Stimulated activated CD4-positive, alpha-beta T cell treated with anti-CD3 and anti-CD28 coated beads, Interleukin-15, amount 100 ng/mL, for 48 hours (primary cell): ENCODE data around the gene TAF9.
A peak's percentile ranks its signal among the peaks of the same experiment; 100 is the strongest.
"Not testable (repeated sequence)": the region's sequence is repeated elsewhere in the genome, so short reads cannot be mapped to it uniquely, and the experiment has no call there.

Experiments used
- DNase-seq, 2 donors: peaks; one replicate each; pipeline ENCODE4 v3.0.0-alpha.2; 2020; ENCODE audit warnings: low read depth in 2 of 2

TAF9 gene, protein sequence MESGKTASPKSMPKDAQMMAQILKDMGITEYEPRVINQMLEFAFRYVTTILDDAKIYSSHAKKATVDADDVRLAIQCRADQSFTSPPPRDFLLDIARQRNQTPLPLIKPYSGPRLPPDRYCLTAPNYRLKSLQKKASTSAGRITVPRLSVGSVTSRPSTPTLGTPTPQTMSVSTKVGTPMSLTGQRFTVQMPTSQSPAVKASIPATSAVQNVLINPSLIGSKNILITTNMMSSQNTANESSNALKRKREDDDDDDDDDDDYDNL

GRCh38 chr5:69369340-69370121 is at the start of gene TAF9, which contains the start of the genes AK6 and RAD17:
Gene TAF9, minus strand, starts transcription at chr5:69369520. Its CDS starts 3,783 bp downstream, at chr5:69365737.
Gene AK6, minus strand, starts transcription at chr5:69369520. Its CDS starts 30 bp downstream, at chr5:69369490.
Gene RAD17, plus strand, starts transcription at chr5:69369818. Its CDS starts 2,391 bp downstream, at chr5:69372209.
- DNase-seq, result peak; percentile 87 to 88

DNA sequence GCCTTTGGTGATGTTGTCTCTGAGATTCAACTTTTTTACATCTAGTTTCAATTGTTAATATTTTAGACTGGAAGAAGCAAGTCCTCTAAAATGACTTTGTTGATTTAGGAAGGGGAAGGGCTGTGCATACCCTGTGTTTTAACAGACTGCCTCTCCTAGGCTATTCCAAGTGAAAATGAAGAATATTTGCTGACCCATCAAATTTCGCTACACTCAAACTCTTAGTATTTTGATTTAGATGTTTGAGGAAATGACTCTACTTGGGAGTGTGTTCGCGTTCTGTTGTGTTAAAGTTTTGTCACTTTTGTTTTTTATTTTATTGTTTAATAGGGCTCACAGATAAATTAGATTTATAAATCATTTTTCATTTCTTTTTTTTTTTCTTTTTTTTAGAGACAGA is 49.2 kb upstream of the TAF9 start:
- DNase-seq, result no peak

DNA sequence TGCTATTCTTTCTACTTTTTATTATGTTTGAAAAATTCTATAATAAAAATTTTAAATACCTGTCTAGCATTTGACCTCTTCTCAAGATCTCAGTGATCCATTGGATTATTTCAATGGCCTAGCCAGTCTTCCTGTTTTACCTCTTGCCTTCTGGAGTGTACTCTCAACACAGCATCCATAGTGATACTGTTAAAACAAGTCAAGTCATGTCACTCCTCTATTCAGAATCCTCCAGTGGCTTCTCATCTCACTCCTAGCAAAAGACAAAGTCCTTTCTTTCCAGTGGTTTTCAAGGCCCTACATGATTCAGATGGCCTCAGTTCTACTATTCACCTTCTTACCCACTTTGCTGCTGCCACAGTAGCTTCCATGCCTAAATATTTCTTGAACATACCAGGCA is 47.4 kb upstream of the TAF9 start:
- no peak for DNase-seq

- DNase-seq, result no peak
Measured at GRCh38 chr5:69416180-69416579, 46.9 kb upstream of the TAF9 start.

DNA sequence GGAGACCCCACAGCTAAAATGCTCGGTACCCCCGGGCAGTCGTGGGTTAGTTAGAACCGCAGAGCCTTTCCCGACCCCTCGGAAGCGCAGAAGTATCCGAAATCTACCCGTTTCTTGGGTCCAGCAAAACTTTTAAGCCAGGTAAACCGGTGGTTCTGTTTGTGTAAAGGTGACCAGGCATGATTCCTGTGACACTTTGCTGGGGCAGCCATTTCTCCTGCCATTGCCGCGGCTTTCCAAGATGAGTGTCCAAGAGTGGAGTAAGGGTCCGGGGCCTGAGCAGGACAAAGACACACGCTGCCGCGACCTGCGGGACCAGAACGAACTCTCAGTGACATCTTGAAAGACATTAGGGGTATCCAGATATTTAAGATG is 46.3 kb upstream of the TAF9 start:
- DNase-seq, result no peak

- peak; percentile 8 to 11 for DNase-seq
Measured at GRCh38 chr5:69414885-69415583, 45.7 kb upstream of the TAF9 start, which contains the start of gene MARVELD2. Gene MARVELD2, plus strand, starts transcription at chr5:69415116. Its CDS starts 4,270 bp downstream, at chr5:69419386.

DNA sequence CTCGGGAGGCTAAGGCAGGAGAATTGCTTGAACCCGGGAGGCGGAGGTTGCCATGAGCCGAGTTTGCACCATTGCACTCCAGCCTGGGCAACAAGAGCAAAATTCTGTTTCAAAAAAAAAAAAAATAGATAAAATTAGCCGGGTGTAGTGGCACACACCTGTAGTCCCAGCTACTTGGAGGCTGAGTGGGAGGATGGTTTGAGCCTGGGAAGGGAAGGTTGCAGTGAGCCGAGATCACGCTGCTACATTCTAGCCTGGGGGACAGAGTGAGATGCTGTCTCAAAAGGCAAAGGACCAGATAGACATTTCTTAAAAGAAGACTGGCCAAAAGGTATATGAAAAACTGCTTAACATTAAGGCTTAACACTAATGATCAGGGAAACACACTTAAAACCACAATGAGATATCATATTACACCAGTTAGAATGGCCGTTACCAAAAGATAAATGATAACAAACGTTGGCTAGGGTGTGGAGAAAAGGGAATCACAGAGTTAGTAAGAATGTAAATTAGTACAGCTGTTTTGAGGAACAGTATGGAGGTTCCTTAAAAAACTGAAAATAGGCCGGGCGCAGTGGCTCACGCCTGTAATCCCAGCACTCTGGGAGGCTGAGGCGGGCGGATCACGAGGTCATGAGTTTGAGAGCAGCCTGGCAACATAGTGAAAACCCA is 35.5 kb upstream of the TAF9 start:
- no peak for DNase-seq

- DNase-seq, result no peak
Measured at GRCh38 chr5:69378376-69378775, 9.1 kb upstream of the TAF9 start.

- DNase-seq, result no peak
Measured at GRCh38 chr5:69374911-69375446, 5.7 kb upstream of the TAF9 start.

DNA sequence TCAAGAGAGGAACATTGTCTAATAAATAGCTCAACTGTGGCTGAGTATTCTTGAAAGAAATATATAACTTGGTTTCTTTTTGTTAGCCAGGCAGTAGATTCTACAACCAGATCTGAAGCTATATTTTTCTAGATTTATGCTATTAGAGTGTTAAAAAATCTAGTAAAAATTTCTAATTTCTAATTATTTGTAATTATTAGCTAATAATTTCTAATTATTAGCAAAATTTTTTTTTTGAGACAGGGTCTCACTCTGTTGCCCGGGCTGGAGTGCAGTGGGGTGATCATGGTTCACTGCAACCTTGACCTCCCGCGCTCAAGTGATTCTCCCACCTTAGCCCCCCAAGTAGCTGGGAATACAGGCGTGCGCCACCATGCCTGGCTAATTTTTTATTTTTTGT is 3.1 kb upstream of the TAF9 start:
- DNase-seq, result no peak

GRCh38 chr5:69370335-69370734 is 1.0 kb upstream of the TAF9 start:
- not testable (repeated sequence) for DNase-seq

- no peak for DNase-seq
Measured at GRCh38 chr5:69368458-69369339, 621 bp downstream of the TAF9 start.

DNA sequence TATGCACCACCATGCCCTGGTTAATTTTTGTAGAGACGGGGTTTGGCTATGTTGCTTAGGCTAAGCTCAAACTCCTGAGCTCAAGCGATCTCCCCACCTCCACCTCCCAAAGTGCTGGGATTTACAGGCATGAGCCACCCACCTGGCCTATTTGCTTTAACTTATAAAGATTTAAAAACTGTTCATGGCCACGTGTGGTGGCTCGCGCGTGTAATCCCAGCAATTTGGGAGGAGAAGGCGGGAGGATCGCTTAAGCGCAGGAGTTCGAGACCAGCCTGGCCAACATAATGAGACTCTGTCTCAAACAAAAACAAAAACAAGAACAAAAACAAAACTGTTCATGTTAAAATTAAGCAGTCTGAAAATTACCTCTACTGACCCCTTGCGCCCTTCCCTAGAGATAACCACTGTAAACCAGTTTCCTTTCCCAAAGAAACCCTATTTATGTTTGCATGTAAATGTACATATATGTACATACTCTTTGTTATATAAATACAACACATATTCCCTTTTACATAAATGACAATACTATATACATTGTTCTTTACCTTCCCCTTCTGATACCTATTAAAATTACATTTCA is 1.5 kb downstream of the TAF9 start:
- DNase-seq, result no peak

GRCh38 chr5:69364850-69365249 is 4.5 kb downstream of the TAF9 start:
- DNase-seq, result no peak

DNA sequence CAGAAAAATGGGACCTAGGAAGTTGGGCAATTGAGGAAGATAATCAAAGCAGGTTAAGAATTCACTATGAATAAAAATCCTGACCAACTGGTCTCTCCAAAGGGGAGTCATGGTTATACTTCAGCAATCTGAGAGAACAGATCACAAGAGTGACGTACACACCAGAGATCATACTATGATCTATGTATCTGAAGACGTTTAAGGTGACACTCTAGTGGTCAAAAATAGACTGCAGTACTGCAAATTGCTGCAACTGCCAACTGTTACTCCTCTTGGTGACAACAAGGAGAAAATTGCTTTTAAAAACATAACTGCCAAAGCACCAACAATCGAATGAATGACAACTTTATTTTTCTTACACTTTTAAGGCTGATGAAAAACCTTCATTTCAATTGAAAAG is 4.9 kb downstream of the TAF9 start:
- no peak for DNase-seq

- DNase-seq, result no peak
Measured at GRCh38 chr5:69360442-69360841, 8.9 kb downstream of the TAF9 start.

DNA sequence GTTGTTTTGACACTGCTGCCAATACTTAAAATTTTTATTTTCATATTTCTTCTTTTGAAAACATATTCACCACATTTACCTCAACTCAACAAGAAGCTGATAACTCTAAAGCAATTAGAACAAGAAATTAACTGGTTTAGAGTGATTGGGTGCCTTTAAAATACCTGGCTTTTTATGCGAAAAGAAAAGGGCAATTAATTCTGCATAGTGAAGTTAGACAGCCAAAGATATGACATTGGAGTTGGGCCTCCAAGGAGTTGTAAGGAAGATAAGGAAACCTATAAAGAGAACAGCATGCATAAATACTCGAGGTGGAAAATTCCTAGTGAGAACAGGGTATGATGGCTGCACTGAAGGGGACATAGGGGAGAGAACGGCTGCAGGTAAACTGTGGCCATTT is 9.6 kb downstream of the TAF9 start:
- no peak for DNase-seq

DNA sequence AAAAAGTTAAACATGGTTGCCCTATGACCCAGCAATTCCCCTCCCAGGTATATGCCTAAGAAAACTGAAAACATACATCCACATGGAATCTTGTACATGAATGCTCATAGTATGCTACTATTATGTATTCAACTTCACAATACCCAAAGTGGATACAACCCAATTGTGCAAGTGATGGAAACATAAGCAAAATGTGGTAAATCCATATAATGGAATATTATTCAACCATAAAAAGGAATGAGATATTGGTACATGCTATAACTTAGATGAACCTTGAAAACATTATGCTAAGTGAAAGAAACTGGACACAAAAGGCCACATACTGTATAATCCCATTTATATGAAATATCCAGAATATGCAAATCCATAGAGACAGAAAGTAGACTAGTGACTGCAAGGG is 18.7 kb downstream of the TAF9 start:
- DNase-seq, result no peak

GRCh38 chr5:69343083-69343482 is 26.2 kb downstream of the TAF9 start:
- no peak for DNase-seq

- DNase-seq, result no peak
Measured at GRCh38 chr5:69341520-69342161, 27.7 kb downstream of the TAF9 start.
